HG03571 (cell line): ENCODE results near the gene MCC.

Source experiments
- ATAC-seq: cut with Tn5 transposase; IDR thresholded peaks from one replicate; pipeline ENCODE4 v1.9.1; 2021; ENCODE audit not compliant: unreplicated experiment

The MCC gene

GRCh38 chr5:113373426-113373825 is 114.8 kb downstream of the MCC start:
- ATAC-seq = no peak

- ATAC-seq = no peak
These were observed 116.5 kb downstream of the MCC start for GRCh38 chr5:113371721-113372196.

- ATAC-seq = no peak
These were observed 120.7 kb downstream of the MCC start for GRCh38 chr5:113367586-113367985.

GRCh38 chr5:113364466-113364865 is 123.8 kb downstream of the MCC start:
- ATAC-seq = no peak

- ATAC-seq = no peak
These were observed 126.6 kb downstream of the MCC start for GRCh38 chr5:113361701-113362100.

GRCh38 chr5:113359419-113359818 is 128.8 kb downstream of the MCC start:
- ATAC-seq = no peak

- ATAC-seq = no peak
These were observed 129.6 kb downstream of the MCC start for GRCh38 chr5:113358696-113359095.

GRCh38 chr5:113357696-113358476 is 130.4 kb downstream of the MCC start:
- no peak for ATAC-seq

GRCh38 chr5:113356487-113356886 is 131.8 kb downstream of the MCC start:
- ATAC-seq = no peak

- no peak for ATAC-seq
These were observed 134.2 kb downstream of the MCC start for GRCh38 chr5:113354055-113354454.

- no peak for ATAC-seq
These were observed 140.7 kb downstream of the MCC start for GRCh38 chr5:113347572-113347971.

- no peak for ATAC-seq
These were observed 143.0 kb downstream of the MCC start for GRCh38 chr5:113344973-113345940.

GRCh38 chr5:113343343-113343742 is 144.9 kb downstream of the MCC start:
- ATAC-seq = no peak

GRCh38 chr5:113340537-113340936 is 147.7 kb downstream of the MCC start:
- ATAC-seq = no peak

- ATAC-seq = no peak
These were observed 149.6 kb downstream of the MCC start for GRCh38 chr5:113338628-113339027.

GRCh38 chr5:113337515-113338415 is 150.5 kb downstream of the MCC start:
- ATAC-seq = no peak

- ATAC-seq = no peak
These were observed 151.3 kb downstream of the MCC start for GRCh38 chr5:113336975-113337374.

- ATAC-seq = no peak
These were observed 154.8 kb downstream of the MCC start for GRCh38 chr5:113333411-113333810.

GRCh38 chr5:113331209-113331551 is 157.1 kb downstream of the MCC start:
- no peak for ATAC-seq

- no peak for ATAC-seq
These were observed 157.6 kb downstream of the MCC start for GRCh38 chr5:113330533-113331208.
